MM.1S (cell line): ENCODE data around the gene RAI1.
A peak's percentile ranks its signal among the peaks of the same experiment; 100 is the strongest.

Experiments
- DNase-seq: peaks from one replicate; pipeline ENCODE4 v3.0.0-alpha.2; 2015
- H2AFZ ChIP-seq: fragments of 300-600 bp; sonication (generic); 2 replicates; pipeline ENCODE4 v1.6.0; 2016; ENCODE audit warnings: antibody characterized with exemption, low read length
- H3F3A ChIP-seq: fragments of 300-600 bp; sonication (generic); 2 replicates; pipeline ENCODE4 v1.6.1; 2016; ENCODE audit warnings: mild to moderate bottlenecking, antibody characterized with exemption, low read length, moderate library complexity, mixed read lengths; ENCODE audit not compliant: insufficient read depth
- H3K27ac ChIP-seq: fragments of 300-600 bp; sonication (generic); 2 replicates; pipeline ENCODE4 v1.5.1; 2016; ENCODE audit warnings: mild to moderate bottlenecking, low read length
- H3K27me3 ChIP-seq: fragments of 300-600 bp; sonication (generic); replicated peaks from 2 replicates; pipeline ENCODE4 v1.6.0; 2016; ENCODE audit warnings: low read length; ENCODE audit not compliant: insufficient read depth
- H3K36me3 ChIP-seq: fragments of 300-600 bp; sonication (generic); replicated peaks from 2 replicates; pipeline ENCODE4 v1.6.1; 2016; ENCODE audit warnings: mild to moderate bottlenecking, low read length, mixed read lengths; ENCODE audit not compliant: insufficient read depth
- H3K4me1 ChIP-seq: fragments of 300-600 bp; sonication (generic); 2 replicates; pipeline ENCODE4 v1.6.1; 2016; ENCODE audit warnings: low read length, mixed read lengths
- H3K4me2 ChIP-seq: fragments of 300-600 bp; sonication (generic); 2 replicates; pipeline ENCODE4 v1.6.0; 2016; ENCODE audit warnings: low read depth, low read length
- H3K4me3 ChIP-seq: fragments of 300-600 bp; sonication (generic); 2 replicates; pipeline ENCODE4 v1.5.1; 2016; ENCODE audit warnings: low read length, mixed read lengths
- H3K79me2 ChIP-seq: fragments of 300-600 bp; sonication (generic); 2 replicates; pipeline ENCODE4 v1.6.1; 2016; ENCODE audit warnings: mixed run types, low read length, mixed read lengths
- H3K9ac ChIP-seq: fragments of 300-600 bp; sonication (generic); 2 replicates; pipeline ENCODE4 v1.6.1; 2016; ENCODE audit warnings: low read length, mixed read lengths
- H3K9me2 ChIP-seq: fragments of 300-600 bp; sonication (generic); replicated peaks from 2 replicates; pipeline ENCODE4 v1.6.1; 2016; ENCODE audit warnings: mild to moderate bottlenecking, low read length, mixed read lengths; ENCODE audit not compliant: insufficient read depth
- H3K9me3 ChIP-seq: fragments of 300-600 bp; sonication (generic); replicated peaks from 2 replicates; pipeline ENCODE4 v1.6.1; 2016; ENCODE audit warnings: mild to moderate bottlenecking, low read length, mixed read lengths; ENCODE audit not compliant: insufficient read depth
- H4K20me1 ChIP-seq: fragments of 300-600 bp; sonication (generic); 2 replicates; pipeline ENCODE4 v1.6.1; 2016; ENCODE audit warnings: mild to moderate bottlenecking, low read length, moderate library complexity, mixed read lengths; ENCODE audit not compliant: insufficient read depth
- EZH2 ChIP-seq: fragments of 300-600 bp; sonication (generic); optimal IDR thresholded peaks from 2 replicates; pipeline ENCODE3; 2017; ENCODE audit warnings: low read depth, mild to moderate bottlenecking, antibody characterized with exemption, low read length, mixed read lengths
- EZH2phosphoT487 ChIP-seq: fragments of 300-600 bp; sonication (generic); IDR thresholded peaks from 2 replicates; pipeline ENCODE4 v1.6.1; 2018; ENCODE audit warnings: antibody characterized with exemption, low read length
- TF ChIP-seq, protein P1 (sequence below): fragments of 300-600 bp; sonication (generic); IDR thresholded peaks from 2 replicates; pipeline ENCODE4 v1.5.1; 2016; ENCODE audit warnings: antibody characterized with exemption, low read length, mixed read lengths

The RAI1 gene

DNA sequence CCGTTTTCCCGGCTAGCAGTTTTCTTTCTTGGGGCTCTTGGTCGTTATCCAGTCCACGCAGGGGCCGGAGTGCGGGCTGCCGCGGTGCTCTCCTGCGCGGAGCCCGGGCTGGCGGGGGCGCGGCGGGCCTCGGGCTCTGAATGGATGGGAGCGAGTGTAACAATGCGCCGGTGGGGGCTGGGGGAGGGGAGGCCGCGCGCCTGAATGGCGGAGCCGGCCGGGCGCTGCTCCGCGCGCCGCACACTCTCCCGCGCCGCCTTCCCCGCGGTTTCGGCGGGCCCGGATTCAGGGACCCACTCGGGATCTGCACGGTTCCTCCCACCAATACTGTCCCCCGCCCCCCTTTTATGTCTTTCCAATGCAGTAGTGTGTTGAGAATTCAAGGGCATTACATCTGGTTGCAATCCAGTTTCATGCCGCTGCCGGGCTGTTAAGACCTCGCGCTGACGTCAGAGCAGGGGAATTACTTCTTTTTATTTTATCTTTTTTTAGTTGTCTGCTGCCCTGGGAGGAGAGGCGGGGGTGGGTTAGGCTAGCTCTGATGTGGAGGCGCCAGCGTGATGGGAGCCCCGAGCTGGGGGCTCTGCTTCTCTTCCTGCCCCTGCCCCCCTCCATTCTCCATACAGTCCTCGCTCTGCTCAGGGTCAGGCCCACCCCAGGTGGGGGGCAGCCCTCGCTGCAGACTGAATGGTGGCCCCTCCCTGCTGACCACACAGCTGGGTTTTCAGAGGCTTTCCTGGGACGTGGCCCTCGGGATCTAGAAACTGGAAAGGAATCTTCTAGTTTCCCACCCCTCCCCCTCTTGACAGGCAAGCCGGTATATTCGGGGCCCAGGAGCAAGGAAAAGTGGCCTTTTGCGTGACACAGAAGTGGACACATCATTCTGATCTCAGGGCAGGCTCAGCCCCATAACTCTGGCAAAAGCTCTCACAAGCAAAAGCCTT is 1.8 kb downstream of the RAI1 start:
- Histone ChIP-seq H3K27ac (peak overlapping the region; percentile 88), H2AFZ (peak overlapping the region; percentile 81)

GRCh38 chr17:17683710-17684365 is 2.6 kb downstream of the RAI1 start:
- Histone ChIP-seq H2AFZ (no peak overlapping the region), H3K27ac (no peak overlapping the region), H3K9me3 (no peaks in the 10 kb centered on the region), H3K9ac (peak overlapping the region; percentile 94), H3F3A (peaks cover 5% of the 10 kb centered on the region), H3K79me2 (peaks cover 68% of the 10 kb centered on the region), H3K36me3 (no peaks in the 10 kb centered on the region), H3K9me2 (no peaks in the 10 kb centered on the region), H4K20me1 (no peaks in the 10 kb centered on the region), H3K4me1 (peaks cover 11% of the 10 kb centered on the region), H3K4me2 (peak overlapping the region; percentile 87), H3K27me3 (no peaks in the 10 kb centered on the region), H3K4me3 (peak overlapping the region; percentile 77)
- no peak for DNase-seq
- TF ChIP-seq EZH2 = no peak
- TF ChIP-seq, protein P1, sequence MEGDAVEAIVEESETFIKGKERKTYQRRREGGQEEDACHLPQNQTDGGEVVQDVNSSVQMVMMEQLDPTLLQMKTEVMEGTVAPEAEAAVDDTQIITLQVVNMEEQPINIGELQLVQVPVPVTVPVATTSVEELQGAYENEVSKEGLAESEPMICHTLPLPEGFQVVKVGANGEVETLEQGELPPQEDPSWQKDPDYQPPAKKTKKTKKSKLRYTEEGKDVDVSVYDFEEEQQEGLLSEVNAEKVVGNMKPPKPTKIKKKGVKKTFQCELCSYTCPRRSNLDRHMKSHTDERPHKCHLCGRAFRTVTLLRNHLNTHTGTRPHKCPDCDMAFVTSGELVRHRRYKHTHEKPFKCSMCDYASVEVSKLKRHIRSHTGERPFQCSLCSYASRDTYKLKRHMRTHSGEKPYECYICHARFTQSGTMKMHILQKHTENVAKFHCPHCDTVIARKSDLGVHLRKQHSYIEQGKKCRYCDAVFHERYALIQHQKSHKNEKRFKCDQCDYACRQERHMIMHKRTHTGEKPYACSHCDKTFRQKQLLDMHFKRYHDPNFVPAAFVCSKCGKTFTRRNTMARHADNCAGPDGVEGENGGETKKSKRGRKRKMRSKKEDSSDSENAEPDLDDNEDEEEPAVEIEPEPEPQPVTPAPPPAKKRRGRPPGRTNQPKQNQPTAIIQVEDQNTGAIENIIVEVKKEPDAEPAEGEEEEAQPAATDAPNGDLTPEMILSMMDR = no peak
- no peak for TF ChIP-seq EZH2phosphoT487

More for the DNA sequence above, 1.8 kb downstream of the RAI1 start:
- H3F3A ChIP-seq = peaks cover 5% of the 10 kb centered on the region
- peak; percentile 64 for DNase-seq
- H3K9me2 ChIP-seq = no peaks in the 10 kb centered on the region
- H3K4me1 ChIP-seq = peaks cover 11% of the 10 kb centered on the region
- H3K9me3 ChIP-seq = no peaks in the 10 kb centered on the region
- H3K36me3 ChIP-seq = no peaks in the 10 kb centered on the region
- peak overlapping the region; percentile 94 for H3K9ac ChIP-seq
- no peaks in the 10 kb centered on the region for H4K20me1 ChIP-seq
- H3K4me3 ChIP-seq = peak overlapping the region; percentile 77
- H3K4me2 ChIP-seq = peak overlapping the region; percentile 87
- H3K27me3 ChIP-seq = no peaks in the 10 kb centered on the region
- no peak for TF ChIP-seq EZH2
- TF ChIP-seq, protein P1 = no peak
- no peak for TF ChIP-seq EZH2phosphoT487
- peaks cover 62% of the 10 kb centered on the region for H3K79me2 ChIP-seq

DNA sequence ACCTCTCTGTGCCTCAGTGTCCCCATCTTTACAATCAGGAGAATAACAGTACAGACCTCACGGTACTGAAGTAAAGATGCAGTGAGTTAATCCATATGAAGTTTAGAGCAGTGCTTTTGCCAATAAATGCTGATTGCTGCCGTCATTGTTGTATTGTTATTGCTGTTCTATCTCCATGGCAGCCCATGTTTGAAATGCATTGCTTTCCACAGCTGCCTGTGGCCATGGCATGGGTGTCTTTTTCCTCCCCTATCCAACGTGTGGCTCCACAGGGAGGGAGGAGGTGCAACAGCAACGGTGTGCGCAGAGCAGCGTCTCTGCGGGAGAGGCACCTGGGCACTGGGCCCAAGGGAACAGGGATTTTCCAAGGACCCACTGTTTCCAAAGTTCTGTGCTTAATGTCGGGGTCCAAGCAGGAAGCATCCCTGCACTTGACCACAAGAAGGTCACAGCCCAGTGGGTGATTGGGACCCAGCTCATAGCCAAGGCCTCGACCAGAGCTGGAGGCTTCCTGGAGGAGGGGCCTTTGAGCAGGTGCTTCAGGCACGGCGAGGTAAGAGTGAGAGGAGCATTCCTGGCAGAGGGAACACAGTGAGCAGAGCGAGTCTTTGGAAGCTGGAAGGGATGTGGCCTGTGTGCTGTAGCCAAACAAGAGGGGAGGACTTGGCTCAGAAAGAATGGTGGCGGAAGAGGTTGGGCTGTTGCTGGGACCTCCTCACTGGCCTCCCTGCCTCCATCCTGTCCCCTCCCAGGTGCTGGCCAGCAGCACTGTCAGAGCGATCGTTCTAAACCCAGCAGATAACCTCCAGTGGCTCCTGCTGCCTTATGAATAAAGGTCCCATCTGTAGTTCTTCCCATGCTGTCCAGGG is 3.9 kb downstream of the RAI1 start:
- Histone ChIP-seq H4K20me1 (no peaks in the 10 kb centered on the region), H3K9me3 (no peaks in the 10 kb centered on the region), H3K79me2 (peaks cover 81% of the 10 kb centered on the region), H3K9ac (no peak overlapping the region), H3F3A (peaks cover 5% of the 10 kb centered on the region), H3K9me2 (no peaks in the 10 kb centered on the region), H3K27me3 (no peaks in the 10 kb centered on the region), H3K4me3 (no peak overlapping the region), H3K36me3 (no peaks in the 10 kb centered on the region), H3K27ac (no peak overlapping the region), H3K4me1 (peaks cover 11% of the 10 kb centered on the region), H2AFZ (no peak overlapping the region), H3K4me2 (no peak overlapping the region)
- no peak for TF ChIP-seq EZH2phosphoT487
- TF ChIP-seq EZH2 = no peak
- TF ChIP-seq, protein P1 = no peak
- no peak for DNase-seq
